ENCODE measurements around the gene CD82. TPM values are rescaled to one million over a fixed set of nuclear protein-coding genes. Genes with fewer than 3 reads are reported as not detected.

CD82 gene
- total and polyA plus RNA-seq, 2 of the 13 experiments (the other 11 are each of a cell fraction or from before 2014, with no cell fraction given): 0.05 TPM; not detected in 1

- Histone ChIP-seq H2AFZ (ENCODE audit: low read length) (no peak overlapping the region), H4K20me1 (ENCODE audit: insufficient read depth, low read length) (no peaks in the 10 kb centered on the region), H3K4me1 (ENCODE audit: insufficient read depth, low read length) (no peaks in the 10 kb centered on the region), H3K36me3 (replicated peaks in 1 of 2; ENCODE audit: control insufficient read depth in 1 of 2, insufficient read depth in 2 of 2, low read length in 2 of 2) (no peaks in the 10 kb centered on the region), H3K4me2 (ENCODE audit: low read depth, low read length) (no peak overlapping the region), H3K79me2 (ENCODE audit: insufficient read depth, low read length) (no peaks in the 10 kb centered on the region), H3K27me3 (ENCODE audit: control insufficient read depth in 1 of 2, insufficient read depth in 2 of 2, low read length in 2 of 2) (peaks cover 0 to 3% of the 10 kb centered on the region in 2 experiments; a peak in 1 of 5 replicates), H3K9ac (ENCODE audit: insufficient read depth, low read depth, low read length) (no peak overlapping the region), H3K9me3 (ENCODE audit: low read length) (no peaks in the 10 kb centered on the region), H3K4me3 (replicated peaks in 1 of 3; ENCODE audit: insufficient read depth in 1 of 3, low read depth in 2 of 3, low read length in 3 of 3) (no peak overlapping the region), H3K27ac (ENCODE audit: extremely low read length, insufficient read depth, low read length) (no peak overlapping the region)
- WGBS (ENCODE audit: low lambda C conversion rate): 48% methylated on average over 4 of the region's 8 CpGs
- DNase-seq (ENCODE audit: low spot score) (no peak), ATAC-seq (no peak), FAIRE-seq (no peak)
- no TSS peak for BruUV-seq (replicated peaks)
- ChIA-PET CTCF (ENCODE audit: low intra/inter-chr PET ratio, low total read pairs) (no interaction called here), POLR2A (no interaction called here)
- in situ Hi-C loops (cut with HindIII; ENCODE audit: extremely low pct_ligation_motif_present, low pct_unique_long_range_greater_than_20kb) (loop anchor here (5.0 to 10.0 kb wide), 2 partner anchors 141 to 288 kb away; no protein-coding TSS in a partner anchor), intact Hi-C loops (cut with micrococcal nuclease; ENCODE audit: unreplicated experiment) (loop anchor here (5.0 kb wide), 1 partner anchor 153 kb away; no protein-coding TSS in a partner anchor)
- no peak for TF ChIP-seq ZNF644 (CRISPR knock-in tag; IDR thresholded peaks at IDR 0.05; ENCODE audit: low read depth)
- no peak for TF ChIP-seq TGIF2 (CRISPR knock-in tag; IDR thresholded peaks at IDR 0.05)
- TF ChIP-seq ZBTB4 (CRISPR knock-in tag; IDR thresholded peaks at IDR 0.05; ENCODE audit: borderline replicate concordance): no peak
- no peak for TF ChIP-seq MATR3 (CRISPR knock-in tag; IDR thresholded peaks at IDR 0.05)
- no peak for TF ChIP-seq BCL6 (CRISPR knock-in tag; IDR thresholded peaks at IDR 0.05)
- TF ChIP-seq ZFP1 (CRISPR knock-in tag; IDR thresholded peaks at IDR 0.05): no peak
- TF ChIP-seq TRIM24 (CRISPR knock-in tag; IDR thresholded peaks at IDR 0.05): no peak
- TF ChIP-seq ZNF567 (CRISPR knock-in tag; IDR thresholded peaks at IDR 0.05; ENCODE audit: borderline replicate concordance): no peak
- no peak for TF ChIP-seq HBP1 (CRISPR knock-in tag; IDR thresholded peaks at IDR 0.05; ENCODE audit: low read depth)
- TF ChIP-seq ZNF44 (CRISPR knock-in tag; IDR thresholded peaks at IDR 0.05): no peak
- TF ChIP-seq CTCF (CRISPR knock-in tag; IDR thresholded peaks at IDR 0.05): no peak
- TF ChIP-seq FOXO1 (CRISPR knock-in tag; IDR thresholded peaks at IDR 0.05): no peak
- TF ChIP-seq PLSCR1 (CRISPR knock-in tag; IDR thresholded peaks at IDR 0.05; ENCODE audit: borderline replicate concordance): no peak
- no peak for TF ChIP-seq ATAD3A (CRISPR knock-in tag; IDR thresholded peaks at IDR 0.05)
- TF ChIP-seq SNAPC5 (CRISPR knock-in tag; IDR thresholded peaks at IDR 0.05; ENCODE audit: borderline replicate concordance): no peak
- no peak for TF ChIP-seq NCOA1 (CRISPR knock-in tag; IDR thresholded peaks at IDR 0.05)
- no peak for TF ChIP-seq ZNF615 (CRISPR knock-in tag; IDR thresholded peaks at IDR 0.05; ENCODE audit: borderline replicate concordance)
- no peak for TF ChIP-seq ZNF24 (IDR thresholded peaks at IDR 0.05)
- no peak for TF ChIP-seq TCF7L2 (IDR thresholded peaks at IDR 0.05; ENCODE audit: low read depth, low read length)
Observed at GRCh38 chr11:44623731-44624491, 58.4 kb downstream of the CD82 start.
